GM18526 (cell line): ENCODE measurements around the gene IER5L.

Source experiments
- POLR2A ChIP-seq: IDR thresholded peaks from 3 replicates; pipeline ENCODE4 v1.6.1; 2011; ENCODE audit not compliant: insufficient read length; ENCODE audit errors: extremely low read depth

IER5L gene

GRCh38 chr9:129177791-129178567 lies at the start of gene IER5L:
TSS of gene IER5L (minus strand) at chr9:129178261. CDS start at chr9:129178052, 209 bp downstream.
- peak; percentile 98 for TF ChIP-seq POLR2A

- TF ChIP-seq POLR2A = no peak
These were observed 49.8 kb upstream of the IER5L start for GRCh38 chr9:129227843-129228189.

- no peak for TF ChIP-seq POLR2A
These were observed 47.8 kb upstream of the IER5L start for GRCh38 chr9:129225815-129226214.

- no peak for TF ChIP-seq POLR2A
These were observed 47.4 kb upstream of the IER5L start for GRCh38 chr9:129225490-129225778.

- TF ChIP-seq POLR2A = no peak
These were observed 46.8 kb upstream of the IER5L start for GRCh38 chr9:129224618-129225489.

GRCh38 chr9:129223551-129224208 lies 45.6 kb upstream of the IER5L start:
- TF ChIP-seq POLR2A = no peak

- no peak for TF ChIP-seq POLR2A
These were observed 44.8 kb upstream of the IER5L start for GRCh38 chr9:129222819-129223218.

- TF ChIP-seq POLR2A = no peak
These were observed 44.0 kb upstream of the IER5L start for GRCh38 chr9:129221979-129222635.

GRCh38 chr9:129221233-129221632 lies 43.2 kb upstream of the IER5L start:
- TF ChIP-seq POLR2A = no peak

- TF ChIP-seq POLR2A = no peak
These were observed 42.7 kb upstream of the IER5L start for GRCh38 chr9:129220771-129221170.

- no peak for TF ChIP-seq POLR2A
These were observed 40.9 kb upstream of the IER5L start for GRCh38 chr9:129218918-129219317.

GRCh38 chr9:129218272-129218625 lies 40.2 kb upstream of the IER5L start:
- no peak for TF ChIP-seq POLR2A

- TF ChIP-seq POLR2A = no peak
These were observed 35.5 kb upstream of the IER5L start for GRCh38 chr9:129213551-129213950.

GRCh38 chr9:129211686-129212085 lies 33.6 kb upstream of the IER5L start:
- no peak for TF ChIP-seq POLR2A

- no peak for TF ChIP-seq POLR2A
These were observed 32.1 kb upstream of the IER5L start for GRCh38 chr9:129210125-129210524.

GRCh38 chr9:129209580-129209979 lies 31.5 kb upstream of the IER5L start:
- TF ChIP-seq POLR2A = no peak

- no peak for TF ChIP-seq POLR2A
These were observed 31.0 kb upstream of the IER5L start for GRCh38 chr9:129209109-129209508.
